Prostate gland (tissue), 2 donors: ENCODE results near the gene CCNT2.

Experiments
- POLR2A ChIP-seq: fragments of 450-650 bp; IDR thresholded peaks from one replicate; pipeline ENCODE4 v1.6.1; 2016; ENCODE audit warnings: antibody characterized with exemption, mild to moderate bottlenecking
- POLR2AphosphoS5 ChIP-seq: sonication (generic); formaldehyde crosslinking; IDR thresholded peaks from one replicate; pipeline ENCODE4 v1.6.1; 2017; ENCODE audit warnings: antibody characterized with exemption
- TF ChIP-seq, protein P1 (sequence below), 4 experiments: fragments of 200-600 bp in 2 of 4; fragments of 450-650 bp in 2 of 4; sonication (generic) in 2 of 4; IDR thresholded peaks; 1 replicate in 3 of 4; 2 replicates in 1 of 4; pipeline ENCODE4 v1.5.1; 2016 to 2019; ENCODE audit warnings: antibody characterized with exemption in 4 of 4, mild to moderate bottlenecking in 2 of 4, moderate library complexity in 2 of 4

DNA sequence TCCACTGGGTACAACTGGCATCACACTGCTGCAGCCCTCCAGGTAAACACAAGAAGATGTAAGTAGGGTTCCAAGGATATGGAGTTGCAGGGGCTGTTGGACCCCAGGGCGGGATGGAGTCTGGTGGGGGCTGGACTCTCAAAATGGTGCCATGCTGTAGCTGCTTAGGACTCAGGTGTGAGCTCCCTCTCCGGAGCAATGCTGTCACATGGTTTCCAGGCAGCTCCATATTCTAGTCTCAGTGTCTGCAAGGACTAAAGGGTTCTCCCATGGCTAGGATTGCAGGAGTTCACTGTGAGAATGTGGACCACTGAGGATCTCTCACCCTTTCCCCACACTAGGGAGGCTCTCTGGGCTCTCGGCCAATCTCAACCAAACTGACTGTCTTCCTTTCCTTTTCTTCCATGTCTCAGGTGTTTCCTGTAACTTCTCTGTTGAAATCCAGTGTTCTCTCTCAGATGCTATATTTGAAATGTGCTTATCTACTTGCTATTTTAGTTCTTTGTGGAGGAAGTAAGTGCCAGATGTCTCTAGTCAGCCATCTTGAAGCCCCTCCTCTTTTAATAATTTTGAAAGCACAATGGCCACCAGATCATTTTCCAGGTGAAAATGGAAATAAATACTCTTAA lies 57.6 kb downstream of the CCNT2 start:
- TF ChIP-seq, protein P1, sequence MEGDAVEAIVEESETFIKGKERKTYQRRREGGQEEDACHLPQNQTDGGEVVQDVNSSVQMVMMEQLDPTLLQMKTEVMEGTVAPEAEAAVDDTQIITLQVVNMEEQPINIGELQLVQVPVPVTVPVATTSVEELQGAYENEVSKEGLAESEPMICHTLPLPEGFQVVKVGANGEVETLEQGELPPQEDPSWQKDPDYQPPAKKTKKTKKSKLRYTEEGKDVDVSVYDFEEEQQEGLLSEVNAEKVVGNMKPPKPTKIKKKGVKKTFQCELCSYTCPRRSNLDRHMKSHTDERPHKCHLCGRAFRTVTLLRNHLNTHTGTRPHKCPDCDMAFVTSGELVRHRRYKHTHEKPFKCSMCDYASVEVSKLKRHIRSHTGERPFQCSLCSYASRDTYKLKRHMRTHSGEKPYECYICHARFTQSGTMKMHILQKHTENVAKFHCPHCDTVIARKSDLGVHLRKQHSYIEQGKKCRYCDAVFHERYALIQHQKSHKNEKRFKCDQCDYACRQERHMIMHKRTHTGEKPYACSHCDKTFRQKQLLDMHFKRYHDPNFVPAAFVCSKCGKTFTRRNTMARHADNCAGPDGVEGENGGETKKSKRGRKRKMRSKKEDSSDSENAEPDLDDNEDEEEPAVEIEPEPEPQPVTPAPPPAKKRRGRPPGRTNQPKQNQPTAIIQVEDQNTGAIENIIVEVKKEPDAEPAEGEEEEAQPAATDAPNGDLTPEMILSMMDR (IDR thresholded peaks at IDR 0.05): no peak
- TF ChIP-seq POLR2A: no peak
- TF ChIP-seq POLR2AphosphoS5: no peak
